A549 treated with CpdA at 1 μM for 4 hours (cell line): Measurements from ENCODE around the gene ZIC1. TPM values are rescaled to one million over a fixed set of nuclear protein-coding genes. Genes with fewer than 3 reads are reported as not detected.

Experiments
- total RNA-seq: library from RNA; stranded (reverse); fragments of 200-300 nt; extraction: Qiagen RNA extraction; gene quantifications from 5 replicates; pipeline ENCODE4 v1.2.3, GENCODE V29; 2022; ENCODE audit warnings: low read depth

Gene ZIC1
- 0.02 TPM in 1 of 5 replicates, not detected in the others for total RNA-seq

DNA sequence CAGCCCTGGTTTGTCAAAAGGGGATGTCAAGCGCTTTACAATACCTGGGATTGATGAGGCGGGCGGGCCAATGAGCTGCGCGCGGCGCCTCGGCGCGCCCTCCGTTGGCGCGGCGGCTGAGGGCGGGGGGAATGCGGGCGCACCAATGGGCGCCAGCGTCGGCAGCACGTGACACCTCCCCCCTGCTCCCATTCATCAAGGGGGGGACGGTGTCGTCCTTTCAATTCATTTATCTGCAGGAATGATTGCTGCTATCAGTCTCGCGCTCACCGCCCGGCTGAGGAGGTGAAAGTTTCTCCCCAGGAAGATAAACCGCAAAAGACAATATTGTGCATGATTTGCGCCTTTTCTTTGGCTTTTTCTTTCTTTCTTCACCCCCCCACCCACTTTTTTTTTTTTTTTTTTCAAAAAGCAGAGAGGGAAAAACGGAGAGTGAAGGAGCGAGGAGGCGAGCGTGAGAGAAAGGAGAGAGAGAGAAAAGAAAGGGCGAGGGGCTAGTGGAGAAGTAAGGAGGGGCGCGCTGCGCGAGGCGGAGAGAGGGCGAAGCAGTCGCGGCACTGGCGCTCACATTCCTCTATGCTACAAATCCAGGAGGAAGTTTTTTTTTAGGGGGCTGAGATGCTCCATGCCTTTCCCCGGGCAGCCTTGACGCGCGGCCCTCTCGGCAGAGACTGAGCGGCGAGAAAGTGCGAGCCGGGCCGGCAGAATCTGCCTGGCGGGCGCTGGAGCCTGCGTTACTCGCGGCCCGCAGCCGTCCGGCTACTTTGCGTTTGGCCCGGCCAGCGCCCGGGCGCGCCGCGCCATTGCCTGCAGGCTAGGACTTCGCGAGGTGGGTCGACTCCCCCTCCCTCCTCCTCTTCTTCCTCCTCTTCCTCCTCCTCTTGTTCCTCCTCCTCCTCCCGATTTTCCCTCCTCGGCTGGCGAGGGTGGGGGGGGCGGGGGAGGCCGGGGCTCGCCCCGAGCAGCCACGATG is at the start of gene ZIC1:
ZIC1 (plus strand) TSS at position 223 of the 973 bp plus-strand sequence; CDS start at position 971, 748 bp downstream.

GRCh38 chr3:147406028-147406931 is 2.9 kb upstream of the ZIC1 start, which contains the start of gene ZIC4:
Gene ZIC4, minus strand, starts transcription at chr3:147406543. Its CDS starts 3,746 bp downstream, at chr3:147402797.

Other genes starting within 250 kb of the ZIC1 start
- not detected in 5 replicates for gene ZIC4, start 2.8 kb upstream of the ZIC1 start, total RNA-seq